HG03565 (cell line): ENCODE data around the gene FRMD3.

ENCODE experiments used
- ATAC-seq: cut with Tn5 transposase; IDR thresholded peaks from one replicate; pipeline ENCODE4 v1.9.1; 2021; ENCODE audit warnings: mild to moderate bottlenecking, moderate library complexity; ENCODE audit not compliant: unreplicated experiment

FRMD3 gene

GRCh38 chr9:83475741-83476140 lies 62.5 kb downstream of the FRMD3 start:
- ATAC-seq = no peak

DNA sequence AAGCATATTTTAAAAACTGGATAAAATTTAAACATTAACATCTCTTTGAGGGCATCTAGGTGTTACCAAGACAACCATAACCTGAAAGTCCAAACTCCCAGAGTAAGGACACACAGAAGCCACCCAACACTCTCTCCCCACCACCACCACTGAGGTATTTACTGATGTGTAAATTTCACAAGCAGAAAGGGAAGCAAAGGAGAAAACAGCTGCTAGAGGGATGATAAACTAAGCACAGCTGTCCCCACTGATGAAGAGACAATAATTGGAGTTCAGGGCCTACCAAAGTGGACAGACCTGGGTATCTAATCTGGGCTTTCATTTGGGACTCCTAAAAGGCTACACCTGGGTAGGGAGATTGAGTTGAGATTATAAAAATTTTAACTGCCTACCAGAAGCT lies 63.6 kb downstream of the FRMD3 start:
- ATAC-seq = no peak

DNA sequence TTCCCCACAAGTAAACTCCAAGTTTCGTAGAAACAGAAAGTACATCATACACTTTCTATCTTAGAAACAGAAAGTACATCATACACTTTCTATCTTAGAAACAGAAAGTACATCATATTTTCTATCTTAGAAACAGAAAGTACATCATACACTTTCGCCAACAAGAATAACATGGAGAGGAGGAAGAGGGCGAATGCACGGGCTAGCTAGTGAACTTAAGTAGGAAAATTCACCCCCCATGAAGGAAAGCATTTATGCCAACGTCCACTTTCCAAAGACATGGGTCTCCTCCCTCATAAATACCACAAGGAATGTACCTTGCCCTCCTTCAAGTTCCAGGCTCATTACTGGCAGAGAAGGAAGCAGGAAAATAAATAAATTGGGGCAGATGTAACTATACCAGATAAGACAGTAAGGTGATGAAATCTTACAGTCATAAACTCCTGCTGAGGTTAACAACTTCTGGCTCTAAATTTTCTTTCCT lies 64.7 kb downstream of the FRMD3 start:
- ATAC-seq = peak; percentile 97

DNA sequence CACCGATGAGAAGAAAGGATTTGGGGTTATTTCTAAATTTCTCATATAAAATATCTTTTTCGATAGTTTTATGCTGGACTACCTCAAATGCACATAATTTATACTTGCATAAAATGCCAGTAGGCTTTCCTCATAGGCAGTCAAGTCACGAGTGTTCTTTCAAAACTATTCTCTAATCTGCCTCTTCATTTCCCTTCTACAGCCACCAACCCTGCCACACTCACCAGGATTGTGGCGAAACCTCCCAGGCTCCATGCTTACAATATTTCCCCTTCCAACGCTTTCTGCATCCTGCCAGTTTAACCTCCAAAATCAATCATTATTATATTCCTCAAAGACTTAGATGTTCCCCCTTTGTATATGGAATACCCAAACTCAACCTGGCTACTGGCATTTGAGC lies 65.4 kb downstream of the FRMD3 start:
- ATAC-seq = no peak

DNA sequence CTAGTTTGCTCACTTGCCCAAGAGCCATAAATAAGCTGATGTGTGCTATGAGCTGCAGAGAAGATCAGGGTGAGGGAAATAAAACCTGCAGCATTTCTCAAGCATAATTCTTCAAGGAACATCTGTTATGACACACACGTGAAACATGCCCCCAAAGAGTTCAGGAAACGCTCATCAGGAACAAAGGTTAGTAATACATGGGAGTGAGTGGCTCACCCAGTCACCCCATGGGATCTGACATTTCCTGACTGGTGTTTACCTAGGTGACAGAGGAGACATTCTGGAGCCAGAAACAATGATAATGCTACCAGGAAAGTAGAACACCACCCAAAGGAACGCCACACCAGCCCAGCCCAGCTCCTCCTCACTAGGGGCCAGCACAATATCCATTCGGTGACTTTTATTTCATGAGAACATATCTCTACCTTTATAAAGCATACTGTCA lies 66.0 kb downstream of the FRMD3 start:
- no peak for ATAC-seq

DNA sequence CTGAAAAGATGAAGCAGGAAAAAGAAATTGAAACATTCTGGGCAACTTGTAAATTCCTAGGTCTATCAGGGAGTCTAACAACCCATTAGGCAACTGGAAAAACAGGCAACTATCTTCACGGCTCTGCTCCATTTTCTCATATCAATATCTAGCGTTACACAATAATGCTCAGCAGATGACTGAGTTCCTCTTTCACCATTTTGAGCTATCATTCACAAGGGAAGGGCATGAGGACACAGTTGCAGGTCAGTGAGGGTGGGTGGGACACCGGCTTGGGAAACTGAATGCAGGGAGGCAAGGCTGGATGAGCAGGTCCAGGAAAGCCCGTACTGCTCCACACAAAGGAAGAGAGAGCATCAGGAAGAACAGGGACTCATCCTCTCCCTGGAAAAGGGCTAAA lies 67.0 kb downstream of the FRMD3 start:
- no peak for ATAC-seq

DNA sequence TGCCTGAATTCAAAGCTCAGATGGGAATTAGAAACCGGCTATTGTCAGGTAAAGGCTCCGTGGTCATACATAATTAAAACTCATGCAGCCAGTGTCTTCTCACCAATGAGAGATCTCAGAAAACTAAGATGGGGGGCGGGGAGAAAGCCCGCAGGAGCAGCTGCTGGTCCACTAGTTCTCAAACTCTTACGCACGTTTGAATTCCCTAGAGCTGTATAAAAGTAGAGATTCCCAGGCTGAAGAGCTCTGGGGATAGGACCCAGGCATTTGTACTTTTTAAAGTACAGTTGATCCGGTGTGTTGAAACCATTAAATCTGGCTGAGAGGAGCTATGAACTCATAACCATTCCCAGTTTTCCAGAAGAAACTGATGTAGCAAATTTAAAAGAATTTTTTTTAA lies 68.5 kb downstream of the FRMD3 start:
- ATAC-seq = no peak

DNA sequence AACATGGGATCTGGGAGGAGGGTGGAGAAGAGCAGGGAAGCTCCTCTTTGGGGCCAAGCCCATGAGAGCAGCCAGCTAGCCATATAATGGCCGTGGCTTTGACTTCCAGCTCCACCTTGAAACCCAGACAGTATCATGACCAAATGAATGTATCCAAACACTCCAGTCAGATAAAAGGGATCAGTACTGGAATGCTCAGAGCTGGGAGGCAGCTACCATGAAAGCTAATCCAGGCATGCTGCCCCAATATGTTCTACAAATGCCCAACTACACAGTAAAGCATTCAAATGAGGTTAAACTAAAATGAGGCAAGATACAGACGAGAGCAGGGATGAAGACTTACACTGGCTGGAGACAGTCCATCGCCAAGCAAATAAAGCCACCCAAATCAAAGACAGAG lies 69.4 kb downstream of the FRMD3 start:
- ATAC-seq = no peak

- ATAC-seq = no peak
These were observed 71.3 kb downstream of the FRMD3 start for GRCh38 chr9:83466877-83467276.

GRCh38 chr9:83466351-83466750 lies 71.8 kb downstream of the FRMD3 start:
- ATAC-seq = no peak

DNA sequence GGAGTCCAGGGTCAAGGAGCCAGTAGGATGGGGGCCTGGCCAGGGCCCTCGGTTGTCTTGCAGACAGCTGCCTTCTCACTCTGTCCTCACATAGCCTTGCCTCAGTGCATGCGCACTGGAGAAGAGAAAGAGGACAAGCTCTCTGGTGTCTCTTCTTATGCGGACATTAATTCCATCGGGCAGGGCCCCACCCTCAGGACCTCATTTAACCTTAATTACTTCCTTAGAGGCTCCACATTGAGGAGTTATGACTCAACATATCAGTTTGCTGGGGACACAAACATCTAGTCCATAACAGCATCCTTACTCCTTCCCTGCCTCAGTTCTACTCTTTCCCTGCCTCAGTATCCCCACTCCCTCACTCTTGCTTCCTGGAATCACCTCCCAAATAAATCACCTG lies 78.4 kb downstream of the FRMD3 start:
- no peak for ATAC-seq

DNA sequence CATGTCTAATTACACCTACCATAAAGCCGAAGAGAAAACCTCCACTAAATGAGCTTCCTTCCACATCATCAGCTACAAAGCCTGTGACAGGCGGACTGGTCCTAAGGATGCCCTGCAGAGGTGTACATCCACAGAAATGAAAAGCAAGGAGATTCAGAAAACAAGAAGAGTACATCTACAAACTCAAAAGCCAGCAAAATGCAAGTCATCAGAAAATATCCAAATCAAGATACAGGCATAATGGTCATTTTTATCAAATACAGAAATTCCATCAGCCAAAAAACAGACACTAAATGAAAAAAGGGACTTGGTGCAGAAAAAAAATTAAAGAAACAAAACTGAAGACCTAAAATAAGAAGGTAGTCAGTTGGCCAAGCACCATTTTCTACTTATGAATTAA lies 79.7 kb downstream of the FRMD3 start:
- no peak for ATAC-seq

DNA sequence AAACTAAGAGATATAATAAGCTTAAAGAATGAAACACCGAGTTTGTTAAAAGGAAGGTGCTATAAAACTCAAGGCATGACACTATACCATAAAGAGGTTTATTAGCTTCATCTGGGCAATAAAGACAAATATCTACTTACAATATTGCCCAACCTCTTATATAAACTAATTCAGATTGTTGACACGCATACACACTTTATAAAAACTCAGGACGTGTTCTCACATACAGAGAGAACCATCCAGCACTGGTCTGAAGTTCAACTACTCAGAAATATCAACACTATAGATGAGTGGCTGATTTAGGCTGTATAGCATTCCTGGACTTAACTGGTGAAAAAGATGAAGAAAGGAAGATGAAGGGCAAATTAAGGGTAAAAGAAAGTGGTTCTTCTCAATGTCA lies 81.2 kb downstream of the FRMD3 start:
- ATAC-seq = no peak

GRCh38 chr9:83456226-83456625 lies 82.0 kb downstream of the FRMD3 start:
- ATAC-seq = no peak

- no peak for ATAC-seq
These were observed 84.1 kb downstream of the FRMD3 start for GRCh38 chr9:83454076-83454475.

- no peak for ATAC-seq
These were observed 86.9 kb downstream of the FRMD3 start for GRCh38 chr9:83451308-83451707.

GRCh38 chr9:83449983-83450382 lies 88.2 kb downstream of the FRMD3 start:
- no peak for ATAC-seq

DNA sequence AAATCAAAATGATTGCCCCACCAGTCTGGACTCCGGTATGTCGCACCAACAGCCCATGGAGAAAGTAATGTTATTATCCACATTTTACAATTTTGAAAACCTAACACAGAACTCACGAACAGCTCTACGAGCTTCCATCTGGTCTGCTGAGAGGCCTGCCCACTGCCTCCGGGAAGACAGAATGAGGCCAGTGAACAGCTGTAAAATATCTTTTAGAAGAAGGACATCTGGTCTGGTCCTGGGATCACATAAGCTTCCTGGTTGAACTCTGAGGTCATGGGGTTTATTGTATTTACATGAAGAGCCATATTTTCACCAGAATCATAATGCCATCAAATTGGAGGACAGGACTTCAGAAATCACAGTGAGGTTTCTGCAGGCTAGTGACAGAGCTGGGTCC lies 89.0 kb downstream of the FRMD3 start:
- ATAC-seq = no peak

DNA sequence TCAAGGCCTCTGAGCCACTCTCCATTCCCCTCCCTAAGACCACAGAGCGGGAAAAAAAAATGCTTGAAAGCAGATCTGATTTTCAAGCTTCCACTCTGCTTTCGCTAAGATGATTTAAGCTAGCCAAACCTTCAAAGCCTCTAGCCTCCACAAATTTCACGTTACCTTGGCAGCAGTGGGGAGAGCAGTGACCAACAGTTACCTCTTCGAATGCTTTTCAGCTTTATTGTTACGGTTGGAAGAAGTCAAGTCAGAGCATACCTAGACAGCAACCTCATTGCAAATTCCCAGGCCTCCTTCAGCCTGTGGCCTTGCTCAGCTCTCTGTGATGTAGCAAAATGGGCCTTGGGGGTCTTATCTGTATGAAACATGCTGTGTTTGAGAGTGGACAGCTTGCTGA lies 89.6 kb downstream of the FRMD3 start:
- ATAC-seq = no peak

DNA sequence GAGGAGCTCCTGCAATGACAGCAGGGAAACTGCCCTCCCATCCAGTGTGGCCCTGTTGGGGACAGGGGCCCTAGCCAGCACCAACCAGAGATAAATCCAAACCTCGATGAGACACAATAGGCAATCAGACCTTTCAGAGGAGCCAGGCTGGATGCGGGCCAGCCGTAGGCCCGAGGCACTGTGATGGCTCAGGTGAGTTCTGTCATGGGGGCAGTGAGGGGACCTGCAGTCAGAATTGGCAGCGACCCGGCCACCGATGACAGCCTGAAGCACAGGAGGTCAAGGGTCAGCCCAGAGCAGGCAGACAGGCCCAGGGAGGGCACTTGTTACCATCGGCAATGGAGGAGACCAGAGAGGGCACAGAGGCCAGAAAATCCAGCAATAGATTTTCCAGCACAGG lies 90.8 kb downstream of the FRMD3 start:
- ATAC-seq = no peak

GRCh38 chr9:83445703-83446265 lies 92.4 kb downstream of the FRMD3 start:
- no peak for ATAC-seq

- ATAC-seq = no peak
These were observed 94.1 kb downstream of the FRMD3 start for GRCh38 chr9:83444110-83444509.

GRCh38 chr9:83441390-83441789 lies 96.8 kb downstream of the FRMD3 start:
- ATAC-seq = no peak
